ENCODE data around the gene TMEFF2.

Gene TMEFF2

DNA sequence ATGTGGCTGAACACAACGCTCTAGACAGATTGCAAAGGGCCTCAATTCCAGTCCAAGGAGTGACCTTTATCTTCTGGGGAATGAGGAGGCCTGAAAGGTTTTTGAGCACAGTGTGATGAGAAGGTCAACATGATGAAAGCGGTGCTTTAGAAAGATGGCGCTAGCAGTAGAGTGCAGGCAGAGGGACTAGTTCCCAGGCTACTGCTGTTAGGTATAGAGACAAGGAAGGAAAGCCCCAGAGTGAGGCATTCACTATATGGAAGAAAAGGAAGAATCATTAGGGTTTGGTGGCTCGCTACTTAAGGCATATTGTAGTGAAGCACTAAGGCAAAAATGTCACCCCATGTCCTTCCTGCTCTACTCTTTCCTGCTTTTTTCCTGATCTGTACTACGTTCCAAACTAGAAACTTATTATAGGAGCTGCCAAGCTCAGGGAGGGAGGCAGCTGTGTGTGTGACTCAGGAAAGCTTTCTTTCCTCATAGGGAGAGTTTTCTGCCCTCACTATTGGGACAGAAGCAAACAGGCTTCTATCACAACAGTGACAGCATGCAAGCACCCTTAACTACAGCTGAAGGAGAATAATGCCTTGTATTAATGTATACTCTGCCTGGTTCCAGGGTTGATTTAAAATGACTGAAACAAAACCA, 187.0 kb downstream of the TMEFF2 start:
- no peak for DNase-seq

DNA sequence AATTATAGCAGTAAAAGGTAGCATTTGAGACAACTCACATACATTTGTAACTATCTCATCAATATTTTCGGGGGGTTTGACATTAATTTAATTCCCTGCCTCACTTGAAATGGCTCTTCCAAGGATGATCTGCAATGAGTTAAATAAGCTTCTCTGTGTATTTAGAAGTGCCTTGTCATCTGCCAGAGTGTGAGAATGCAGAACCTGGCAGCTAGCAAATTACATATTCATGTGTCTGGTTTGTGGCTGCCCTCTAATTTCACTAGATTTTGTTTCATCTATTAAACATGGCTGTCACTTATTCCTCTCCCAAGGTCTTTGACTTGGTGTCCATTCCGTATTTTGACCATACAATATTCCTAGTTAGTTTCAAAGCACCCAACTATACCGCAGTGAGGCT, 189.5 kb downstream of the TMEFF2 start:
- no peak for DNase-seq

- no peak for DNase-seq
These were observed 190.4 kb downstream of the TMEFF2 start for GRCh38 chr2:192004188-192004963.

- DNase-seq, result no peak
These were observed 192.3 kb downstream of the TMEFF2 start for GRCh38 chr2:192002418-192002817.

DNA sequence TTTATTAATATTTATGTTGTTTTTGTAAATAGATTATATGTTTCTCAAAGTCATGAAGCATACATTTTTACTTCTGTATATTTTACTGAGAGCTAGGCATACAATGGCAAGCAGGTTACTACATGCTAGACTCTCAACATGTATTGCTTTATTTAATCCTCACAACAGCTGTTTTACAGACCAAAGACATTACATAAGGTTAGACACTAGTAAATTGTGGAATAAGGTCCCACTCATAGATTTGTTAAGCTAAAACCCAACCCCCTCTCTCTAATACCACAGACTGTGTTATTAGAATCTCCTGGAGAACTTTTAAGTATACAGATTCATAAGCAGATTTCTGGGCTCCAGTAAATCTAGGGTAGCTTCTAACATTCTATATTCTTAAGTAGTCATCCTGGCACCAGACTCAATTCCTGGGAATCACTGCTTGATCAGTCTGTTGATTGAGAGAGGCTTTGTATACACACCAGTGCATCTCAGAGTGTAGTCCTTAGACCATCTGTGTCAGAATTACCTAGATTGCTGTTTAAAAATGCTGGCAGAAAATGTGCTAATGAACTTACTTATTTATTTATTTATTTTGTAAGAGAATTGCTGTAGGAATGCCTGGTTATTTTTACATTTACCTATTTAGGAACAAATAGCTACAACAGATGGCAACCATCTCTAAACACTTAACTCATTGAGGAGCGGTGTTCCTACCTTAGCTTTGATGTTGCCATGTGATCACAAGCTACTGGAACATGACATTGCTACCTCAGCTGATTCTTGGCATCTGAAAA, 194.3 kb downstream of the TMEFF2 start:
- no peak for DNase-seq

GRCh38 chr2:191999101-191999841, 195.5 kb downstream of the TMEFF2 start:
- no peak for DNase-seq

DNA sequence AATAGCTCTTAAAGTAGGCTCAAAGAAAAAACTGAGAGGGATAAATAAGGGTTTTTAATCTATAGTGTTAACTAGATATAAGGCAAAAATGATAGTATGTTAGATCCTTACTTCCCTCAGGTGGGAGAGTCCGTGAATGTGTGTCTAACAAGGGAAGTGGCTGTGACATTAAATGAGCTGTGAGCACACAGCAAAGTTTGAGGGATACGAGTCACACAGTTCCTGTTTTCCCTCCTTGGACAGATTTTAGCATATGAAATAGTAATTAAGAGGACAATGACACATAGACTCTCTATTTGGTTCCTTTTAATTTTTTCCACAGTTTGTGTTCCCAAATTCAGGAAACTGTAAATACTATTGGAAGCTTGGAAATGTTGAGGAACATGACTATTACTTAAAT, 199.4 kb downstream of the TMEFF2 start:
- no peak for DNase-seq

- no peak for DNase-seq
These were observed 200.0 kb downstream of the TMEFF2 start for GRCh38 chr2:191994749-191995148.

- DNase-seq, result no peak
These were observed 203.3 kb downstream of the TMEFF2 start for GRCh38 chr2:191991442-191991841.

GRCh38 chr2:191985740-191986139, 209.0 kb downstream of the TMEFF2 start:
- no peak for DNase-seq

GRCh38 chr2:191983591-191983990, 211.1 kb downstream of the TMEFF2 start:
- DNase-seq, result no peak

DNA sequence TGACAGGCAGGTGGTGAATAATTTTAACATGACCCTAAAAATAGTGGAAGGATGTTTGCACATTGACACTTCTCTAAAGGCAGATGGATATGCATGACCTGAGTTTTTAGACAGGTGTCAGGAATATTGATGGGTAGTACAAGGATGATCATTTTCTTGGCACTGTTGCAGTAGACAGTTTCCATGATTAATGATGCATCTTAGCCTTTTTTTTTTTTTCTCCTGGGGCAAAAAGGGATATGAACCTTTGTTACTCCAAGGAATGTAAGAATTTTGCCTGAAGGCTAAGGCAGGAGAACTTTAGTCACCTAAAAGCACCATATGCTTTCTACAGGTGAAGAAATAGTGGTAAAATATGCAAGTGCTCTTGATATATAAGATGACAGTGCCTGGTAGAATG, 211.5 kb downstream of the TMEFF2 start:
- DNase-seq, result no peak

GRCh38 chr2:191981706-191982105, 213.0 kb downstream of the TMEFF2 start:
- no peak for DNase-seq

GRCh38 chr2:191980483-191980882, 214.2 kb downstream of the TMEFF2 start:
- DNase-seq, result no peak

GRCh38 chr2:191979221-191979730, 215.5 kb downstream of the TMEFF2 start:
- no peak for DNase-seq

DNA sequence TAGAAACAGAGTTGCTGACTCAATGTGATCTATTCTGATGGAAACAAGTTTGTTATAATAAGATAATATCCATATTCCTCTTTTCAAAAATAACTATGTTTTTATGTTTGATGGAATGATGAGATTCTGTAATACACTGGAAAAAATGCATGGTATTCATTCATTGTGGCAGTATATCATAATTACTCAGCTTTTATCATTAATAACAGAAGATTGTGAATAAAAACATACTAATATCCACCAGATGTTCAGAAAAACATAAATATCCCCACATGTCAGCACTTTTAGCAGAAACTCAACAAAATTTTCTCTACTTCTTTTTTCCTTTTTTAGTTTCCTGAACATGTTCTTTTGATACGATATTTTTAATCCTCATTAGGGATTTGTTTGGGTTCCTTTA, 217.0 kb downstream of the TMEFF2 start:
- DNase-seq, result no peak

- no peak for DNase-seq
These were observed 218.3 kb downstream of the TMEFF2 start for GRCh38 chr2:191976436-191976835.

DNA sequence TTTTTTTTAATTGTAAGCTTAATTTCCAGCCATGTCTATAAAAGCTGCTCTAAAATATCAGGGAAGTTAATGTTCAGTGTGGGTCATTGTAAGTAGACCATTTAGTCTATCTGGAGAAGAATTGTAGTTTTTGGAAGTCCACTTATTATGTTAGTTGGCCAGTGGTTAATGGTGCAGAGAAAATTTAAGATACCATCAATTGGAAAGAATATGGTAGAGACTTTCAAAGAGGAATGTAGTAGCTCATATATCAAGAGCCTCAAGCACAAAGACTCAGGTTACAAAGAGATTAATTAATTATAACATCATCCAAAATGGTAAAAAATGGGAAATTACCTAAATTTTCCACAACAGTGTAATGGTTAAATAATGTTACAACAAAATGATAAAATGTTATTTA, 220.1 kb downstream of the TMEFF2 start:
- DNase-seq, result no peak

- no peak for DNase-seq
These were observed 223.9 kb downstream of the TMEFF2 start for GRCh38 chr2:191970867-191971266.

DNA sequence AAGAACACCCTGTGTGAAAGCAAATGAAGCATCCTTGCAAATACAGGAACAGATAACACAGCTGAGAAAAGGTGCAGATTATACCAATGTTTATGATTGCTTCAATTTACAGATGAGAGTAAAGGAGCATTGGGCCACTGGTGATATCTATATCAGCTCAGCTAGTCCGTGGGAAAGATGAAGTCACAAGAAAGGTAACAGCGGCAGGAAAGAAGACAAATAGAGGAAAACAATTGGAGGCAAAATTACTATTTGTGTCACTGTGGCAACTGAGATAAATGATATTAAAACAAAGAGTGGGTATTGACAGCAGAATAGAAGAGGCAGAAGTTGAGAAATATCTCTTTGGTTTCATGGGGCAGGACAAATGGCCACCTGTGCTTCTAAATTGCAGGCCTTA, 226.6 kb downstream of the TMEFF2 start:
- no peak for DNase-seq

DNA sequence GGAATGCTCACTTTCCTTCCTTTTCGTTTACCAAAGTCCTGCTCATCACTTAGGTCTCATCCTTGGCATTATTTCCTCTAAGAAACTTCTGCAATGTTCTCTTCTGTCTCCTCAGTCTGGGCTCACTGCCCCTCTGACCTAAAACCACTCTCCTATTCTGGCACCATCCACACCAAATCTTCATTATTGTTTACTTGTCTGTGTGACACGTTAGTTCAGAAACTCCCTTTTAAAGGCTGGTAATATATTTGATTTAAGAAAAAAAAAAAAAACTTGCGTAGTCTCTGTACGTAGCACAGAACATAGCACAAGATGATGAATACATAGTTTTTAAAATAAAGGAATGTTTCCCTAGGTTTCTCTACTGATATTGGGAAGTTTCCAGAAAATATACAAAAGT, 229.0 kb downstream of the TMEFF2 start:
- no peak for DNase-seq

GRCh38 chr2:191961556-191961955, 233.2 kb downstream of the TMEFF2 start:
- no peak for DNase-seq

- DNase-seq, result no peak
These were observed 235.5 kb downstream of the TMEFF2 start for GRCh38 chr2:191959209-191959608.

Measured in effector CD8-positive, alpha-beta T cell (primary cell).